WTC11 (cell line): ENCODE data around the gene DMC1.

Source experiments
- CREB1 ChIP-seq: sonication (generic); formaldehyde crosslinking; IDR thresholded peaks from 2 replicates; pipeline ENCODE4 v1.8.0; 2023; ENCODE audit warnings: mild to moderate bottlenecking, missing genetic modification reagents
- NR2C2 ChIP-seq: sonication (generic); formaldehyde crosslinking; IDR thresholded peaks from 2 replicates; pipeline ENCODE4 v1.8.0; 2022; ENCODE audit warnings: mild to moderate bottlenecking, missing genetic modification reagents
- NR3C1 ChIP-seq: sonication (generic); formaldehyde crosslinking; conservative IDR thresholded peaks from 2 replicates; pipeline ENCODE4 v1.8.1; 2023; ENCODE audit warnings: low read depth, mild to moderate bottlenecking, missing genetic modification reagents
- RELA ChIP-seq: sonication (generic); formaldehyde crosslinking; IDR thresholded peaks from 2 replicates; pipeline ENCODE4 v1.8.1; 2022; ENCODE audit warnings: missing genetic modification reagents, mild to moderate bottlenecking, borderline replicate concordance
- TEAD4 ChIP-seq: sonication (generic); formaldehyde crosslinking; IDR thresholded peaks from 2 replicates; pipeline ENCODE4 v1.8.0; 2022; ENCODE audit warnings: mild to moderate bottlenecking, missing genetic modification reagents
- ZNF219 ChIP-seq: sonication (generic); formaldehyde crosslinking; IDR thresholded peaks from 2 replicates; pipeline ENCODE4 v1.8.0; 2023; ENCODE audit warnings: missing genetic modification reagents, mild to moderate bottlenecking, borderline replicate concordance
- ZNF416 ChIP-seq: fragments of 250-450 bp; sonication (Bioruptor Pico); IDR thresholded peaks from 2 replicates; pipeline ENCODE4 v1.9.0; 2021; ENCODE audit warnings: mild to moderate bottlenecking, inconsistent platforms
- ZNF423 ChIP-seq: fragments of 250-450 bp; sonication (Bioruptor Pico); IDR thresholded peaks from 2 replicates; pipeline ENCODE4 v2.1.2; 2022; ENCODE audit warnings: mild to moderate bottlenecking, moderate library complexity
- TF ChIP-seq, protein P1 (sequence below): fragments of 200-600 bp; IDR thresholded peaks from 2 replicates; pipeline ENCODE4 v1.8.0; 2022; ENCODE audit warnings: antibody characterized with exemption
- TF ChIP-seq, protein P2 (sequence below): sonication (generic); formaldehyde crosslinking; conservative IDR thresholded peaks from 2 replicates; pipeline ENCODE4 v1.8.1; 2023; ENCODE audit warnings: mild to moderate bottlenecking, low read depth, missing genetic modification reagents, moderate library complexity
- TF ChIP-seq, protein P3 (sequence below): sonication (generic); formaldehyde crosslinking; IDR thresholded peaks from 2 replicates; pipeline ENCODE4 v1.8.1; 2023; ENCODE audit warnings: mild to moderate bottlenecking, missing genetic modification reagents, moderate library complexity
- TF ChIP-seq, protein P4 (sequence below): sonication (generic); formaldehyde crosslinking; IDR thresholded peaks from 2 replicates; pipeline ENCODE4 v1.8.0; 2022; ENCODE audit warnings: mild to moderate bottlenecking, missing genetic modification reagents

DNA sequence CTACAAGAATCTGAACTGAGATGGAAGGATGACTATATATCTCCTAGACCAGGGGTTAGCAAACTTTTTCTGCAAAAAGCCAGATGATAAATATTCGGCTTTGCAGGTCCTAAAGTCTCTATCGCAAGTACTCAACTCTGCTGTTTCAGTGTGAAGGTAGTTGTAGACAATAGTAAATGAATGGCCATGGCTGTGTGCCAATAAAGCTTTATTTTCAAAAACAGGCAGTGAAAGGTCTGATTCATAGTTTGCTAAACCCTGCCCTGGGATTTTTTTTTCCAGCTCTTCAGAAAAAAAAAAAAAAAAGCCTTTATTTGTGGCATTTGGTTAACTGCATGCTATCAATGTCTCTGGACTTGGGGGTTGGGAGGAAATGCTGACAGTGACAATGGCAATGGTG is 48.7 kb upstream of the DMC1 start:
- TF ChIP-seq RELA (CRISPR knock-in tag) (no peak), ZNF416 (CRISPR knock-in tag) (no peak), ZNF423 (no peak), ZNF219 (CRISPR knock-in tag) (no peak), NR2C2 (CRISPR knock-in tag) (no peak), CREB1 (CRISPR knock-in tag) (no peak), TEAD4 (no peak), NR3C1 (CRISPR knock-in tag) (no peak)
- TF ChIP-seq, protein P1, sequence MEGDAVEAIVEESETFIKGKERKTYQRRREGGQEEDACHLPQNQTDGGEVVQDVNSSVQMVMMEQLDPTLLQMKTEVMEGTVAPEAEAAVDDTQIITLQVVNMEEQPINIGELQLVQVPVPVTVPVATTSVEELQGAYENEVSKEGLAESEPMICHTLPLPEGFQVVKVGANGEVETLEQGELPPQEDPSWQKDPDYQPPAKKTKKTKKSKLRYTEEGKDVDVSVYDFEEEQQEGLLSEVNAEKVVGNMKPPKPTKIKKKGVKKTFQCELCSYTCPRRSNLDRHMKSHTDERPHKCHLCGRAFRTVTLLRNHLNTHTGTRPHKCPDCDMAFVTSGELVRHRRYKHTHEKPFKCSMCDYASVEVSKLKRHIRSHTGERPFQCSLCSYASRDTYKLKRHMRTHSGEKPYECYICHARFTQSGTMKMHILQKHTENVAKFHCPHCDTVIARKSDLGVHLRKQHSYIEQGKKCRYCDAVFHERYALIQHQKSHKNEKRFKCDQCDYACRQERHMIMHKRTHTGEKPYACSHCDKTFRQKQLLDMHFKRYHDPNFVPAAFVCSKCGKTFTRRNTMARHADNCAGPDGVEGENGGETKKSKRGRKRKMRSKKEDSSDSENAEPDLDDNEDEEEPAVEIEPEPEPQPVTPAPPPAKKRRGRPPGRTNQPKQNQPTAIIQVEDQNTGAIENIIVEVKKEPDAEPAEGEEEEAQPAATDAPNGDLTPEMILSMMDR, result no peak
- TF ChIP-seq, protein P2, sequence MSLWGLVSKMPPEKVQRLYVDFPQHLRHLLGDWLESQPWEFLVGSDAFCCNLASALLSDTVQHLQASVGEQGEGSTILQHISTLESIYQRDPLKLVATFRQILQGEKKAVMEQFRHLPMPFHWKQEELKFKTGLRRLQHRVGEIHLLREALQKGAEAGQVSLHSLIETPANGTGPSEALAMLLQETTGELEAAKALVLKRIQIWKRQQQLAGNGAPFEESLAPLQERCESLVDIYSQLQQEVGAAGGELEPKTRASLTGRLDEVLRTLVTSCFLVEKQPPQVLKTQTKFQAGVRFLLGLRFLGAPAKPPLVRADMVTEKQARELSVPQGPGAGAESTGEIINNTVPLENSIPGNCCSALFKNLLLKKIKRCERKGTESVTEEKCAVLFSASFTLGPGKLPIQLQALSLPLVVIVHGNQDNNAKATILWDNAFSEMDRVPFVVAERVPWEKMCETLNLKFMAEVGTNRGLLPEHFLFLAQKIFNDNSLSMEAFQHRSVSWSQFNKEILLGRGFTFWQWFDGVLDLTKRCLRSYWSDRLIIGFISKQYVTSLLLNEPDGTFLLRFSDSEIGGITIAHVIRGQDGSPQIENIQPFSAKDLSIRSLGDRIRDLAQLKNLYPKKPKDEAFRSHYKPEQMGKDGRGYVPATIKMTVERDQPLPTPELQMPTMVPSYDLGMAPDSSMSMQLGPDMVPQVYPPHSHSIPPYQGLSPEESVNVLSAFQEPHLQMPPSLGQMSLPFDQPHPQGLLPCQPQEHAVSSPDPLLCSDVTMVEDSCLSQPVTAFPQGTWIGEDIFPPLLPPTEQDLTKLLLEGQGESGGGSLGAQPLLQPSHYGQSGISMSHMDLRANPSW (CRISPR knock-in tag), result no peak
- TF ChIP-seq, protein P3, sequence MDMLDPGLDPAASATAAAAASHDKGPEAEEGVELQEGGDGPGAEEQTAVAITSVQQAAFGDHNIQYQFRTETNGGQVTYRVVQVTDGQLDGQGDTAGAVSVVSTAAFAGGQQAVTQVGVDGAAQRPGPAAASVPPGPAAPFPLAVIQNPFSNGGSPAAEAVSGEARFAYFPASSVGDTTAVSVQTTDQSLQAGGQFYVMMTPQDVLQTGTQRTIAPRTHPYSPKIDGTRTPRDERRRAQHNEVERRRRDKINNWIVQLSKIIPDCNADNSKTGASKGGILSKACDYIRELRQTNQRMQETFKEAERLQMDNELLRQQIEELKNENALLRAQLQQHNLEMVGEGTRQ (CRISPR knock-in tag), result no peak
- TF ChIP-seq, protein P4, sequence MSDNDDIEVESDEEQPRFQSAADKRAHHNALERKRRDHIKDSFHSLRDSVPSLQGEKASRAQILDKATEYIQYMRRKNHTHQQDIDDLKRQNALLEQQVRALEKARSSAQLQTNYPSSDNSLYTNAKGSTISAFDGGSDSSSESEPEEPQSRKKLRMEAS (CRISPR knock-in tag), result no peak
